Astrocyte of the spinal cord (primary cell): ENCODE measurements around the gene ZRANB1.
"Not testable (repeated sequence)": the region's sequence is repeated elsewhere in the genome, so short reads cannot be mapped to it uniquely, and the experiment has no call there.

Experiments used
- DNase-seq: peaks from one replicate; pipeline ENCODE4 v3.0.0; 2011; ENCODE audit warnings: low read depth, low spot score
- H3K4me3 ChIP-seq: 2 replicates; pipeline ENCODE4 v1.5.1; 2011; ENCODE audit warnings: low read depth, mild to moderate bottlenecking, low read length, moderate library complexity
- in situ Hi-C: cut with HindIII; loops from 2 replicates; pipeline ENCODE4 v1.10.0; 2017; ENCODE audit warnings: low sequenced_read_pairs
- TF ChIP-seq, protein P1 (sequence below): IDR thresholded peaks from 2 replicates; pipeline ENCODE4 v1.5.1; 2012; ENCODE audit warnings: low read depth, mild to moderate bottlenecking, low read length, inconsistent platforms

Gene ZRANB1

DNA sequence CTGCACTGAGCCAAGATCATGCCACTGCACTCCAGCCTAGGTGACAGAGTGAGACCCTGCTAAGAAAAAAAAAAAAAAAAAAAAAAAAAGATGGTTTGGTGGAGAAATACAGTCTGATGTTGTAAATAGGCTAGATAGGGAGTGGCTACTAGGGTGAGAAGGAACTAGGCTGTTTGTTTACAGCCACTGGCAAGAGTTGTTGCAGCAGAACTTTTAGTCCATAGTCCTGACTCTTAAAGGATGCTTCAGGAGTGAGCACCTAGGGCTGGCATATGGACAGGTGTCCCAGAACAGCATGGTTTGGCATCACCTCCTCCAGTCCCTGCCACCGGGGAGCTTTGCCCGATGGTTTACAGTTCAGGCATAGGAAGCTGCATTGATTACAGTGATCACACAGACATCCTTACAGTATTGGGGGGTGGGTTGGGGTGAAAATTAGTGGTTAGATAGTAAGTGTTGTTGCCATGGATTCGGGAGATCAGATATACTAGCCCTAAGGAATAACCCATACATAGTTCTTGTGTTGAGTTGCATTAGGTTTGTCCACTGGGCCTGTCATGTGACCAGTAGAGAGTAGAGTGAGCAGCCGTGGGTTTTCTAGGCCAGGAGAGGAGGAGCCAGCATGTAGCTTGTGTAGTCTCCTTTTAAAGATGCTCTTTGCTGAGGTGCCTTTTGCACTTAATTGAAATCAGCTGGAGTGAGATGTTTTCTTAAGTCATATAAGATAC is 35.9 kb downstream of the ZRANB1 start:
- no peak overlapping the region for H3K4me3 ChIP-seq
- DNase-seq: no peak
- in situ Hi-C loops: no loop called here
- TF ChIP-seq, protein P1, sequence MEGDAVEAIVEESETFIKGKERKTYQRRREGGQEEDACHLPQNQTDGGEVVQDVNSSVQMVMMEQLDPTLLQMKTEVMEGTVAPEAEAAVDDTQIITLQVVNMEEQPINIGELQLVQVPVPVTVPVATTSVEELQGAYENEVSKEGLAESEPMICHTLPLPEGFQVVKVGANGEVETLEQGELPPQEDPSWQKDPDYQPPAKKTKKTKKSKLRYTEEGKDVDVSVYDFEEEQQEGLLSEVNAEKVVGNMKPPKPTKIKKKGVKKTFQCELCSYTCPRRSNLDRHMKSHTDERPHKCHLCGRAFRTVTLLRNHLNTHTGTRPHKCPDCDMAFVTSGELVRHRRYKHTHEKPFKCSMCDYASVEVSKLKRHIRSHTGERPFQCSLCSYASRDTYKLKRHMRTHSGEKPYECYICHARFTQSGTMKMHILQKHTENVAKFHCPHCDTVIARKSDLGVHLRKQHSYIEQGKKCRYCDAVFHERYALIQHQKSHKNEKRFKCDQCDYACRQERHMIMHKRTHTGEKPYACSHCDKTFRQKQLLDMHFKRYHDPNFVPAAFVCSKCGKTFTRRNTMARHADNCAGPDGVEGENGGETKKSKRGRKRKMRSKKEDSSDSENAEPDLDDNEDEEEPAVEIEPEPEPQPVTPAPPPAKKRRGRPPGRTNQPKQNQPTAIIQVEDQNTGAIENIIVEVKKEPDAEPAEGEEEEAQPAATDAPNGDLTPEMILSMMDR: no peak

DNA sequence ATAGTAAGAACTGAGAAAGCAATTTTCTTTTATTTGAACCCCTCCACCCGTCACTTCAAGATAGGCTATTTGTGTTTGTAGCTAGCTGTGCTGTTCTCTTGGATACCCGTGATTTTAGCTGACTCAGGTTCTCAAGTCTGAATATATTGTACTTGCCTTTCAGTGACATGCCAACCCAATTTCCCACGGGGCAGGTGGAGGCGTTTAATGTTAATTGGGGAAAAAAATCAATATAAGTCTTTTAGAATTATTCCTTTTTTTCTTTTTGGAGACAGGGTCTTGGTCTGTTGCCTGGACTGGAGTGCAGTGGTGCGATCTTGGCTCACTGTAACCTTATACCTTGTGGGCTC is 36.4 kb downstream of the ZRANB1 start:
- DNase-seq: no peak
- TF ChIP-seq, protein P1: no peak
- in situ Hi-C loops: no loop called here
- H3K4me3 ChIP-seq: no peak overlapping the region

DNA sequence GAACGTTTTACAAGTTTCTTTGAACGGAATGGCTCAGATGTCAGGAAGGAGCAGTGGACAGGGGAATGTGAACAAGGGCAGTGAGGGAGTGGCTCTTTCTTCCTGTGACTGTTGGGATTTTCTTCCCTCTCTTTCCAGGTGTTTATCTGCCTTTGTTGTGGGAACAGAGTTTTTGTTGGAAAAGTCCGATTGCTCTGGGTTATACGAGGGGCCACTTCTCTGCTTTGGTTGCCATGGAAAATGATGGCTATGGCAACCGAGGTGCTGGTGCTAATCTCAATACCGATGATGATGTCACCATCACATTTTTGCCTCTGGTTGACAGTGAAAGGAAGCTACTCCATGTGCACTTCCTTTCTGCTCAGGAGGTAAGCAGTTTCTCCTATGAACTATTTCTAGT is 41.4 kb downstream of the ZRANB1 start:
- no peak overlapping the region for H3K4me3 ChIP-seq
- in situ Hi-C loops: no loop called here
- peak; percentile 32 for DNase-seq
- TF ChIP-seq, protein P1: no peak

DNA sequence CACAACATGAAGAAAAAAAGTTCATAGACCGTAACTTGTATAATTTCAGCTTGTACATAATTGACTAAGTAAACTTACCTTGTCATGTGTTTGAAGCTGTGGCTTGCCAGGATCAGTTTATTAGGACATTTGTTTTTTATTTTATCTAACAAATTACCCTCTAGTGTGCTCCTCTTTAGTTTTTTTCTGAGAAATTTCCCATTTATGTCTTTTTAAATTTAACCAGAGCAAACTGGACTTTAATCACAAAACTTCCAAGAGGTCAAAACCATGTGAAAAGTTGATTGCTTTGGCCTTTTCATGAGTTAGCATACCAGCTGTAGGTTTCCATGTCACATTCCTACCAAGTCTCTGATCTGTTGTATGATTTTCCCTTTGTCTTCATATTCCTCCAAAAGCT is 42.5 kb downstream of the ZRANB1 start:
- in situ Hi-C loops: no loop called here
- TF ChIP-seq, protein P1: no peak
- H3K4me3 ChIP-seq: no peak overlapping the region
- DNase-seq: no peak

DNA sequence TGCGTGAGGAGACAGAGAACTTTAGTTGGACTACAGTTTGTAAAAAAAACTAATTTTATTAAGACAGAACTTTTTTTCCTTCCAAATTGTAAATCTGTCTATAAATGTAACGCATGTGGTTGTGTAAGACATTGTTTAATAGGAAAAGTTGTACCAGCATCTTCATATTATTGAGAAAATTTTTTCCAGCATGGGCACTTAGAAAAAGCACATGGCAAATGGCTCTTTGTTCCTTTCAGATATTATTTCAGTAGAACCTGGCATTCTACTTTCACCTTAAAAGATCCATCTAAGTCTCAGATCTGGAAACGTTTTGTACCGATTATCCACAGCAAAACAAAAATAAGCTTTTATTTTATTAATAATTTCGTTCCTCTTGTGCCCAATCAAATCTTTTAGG is 43.2 kb downstream of the ZRANB1 start:
- in situ Hi-C loops: no loop called here
- H3K4me3 ChIP-seq: no peak overlapping the region
- DNase-seq: no peak
- TF ChIP-seq, protein P1: no peak

DNA sequence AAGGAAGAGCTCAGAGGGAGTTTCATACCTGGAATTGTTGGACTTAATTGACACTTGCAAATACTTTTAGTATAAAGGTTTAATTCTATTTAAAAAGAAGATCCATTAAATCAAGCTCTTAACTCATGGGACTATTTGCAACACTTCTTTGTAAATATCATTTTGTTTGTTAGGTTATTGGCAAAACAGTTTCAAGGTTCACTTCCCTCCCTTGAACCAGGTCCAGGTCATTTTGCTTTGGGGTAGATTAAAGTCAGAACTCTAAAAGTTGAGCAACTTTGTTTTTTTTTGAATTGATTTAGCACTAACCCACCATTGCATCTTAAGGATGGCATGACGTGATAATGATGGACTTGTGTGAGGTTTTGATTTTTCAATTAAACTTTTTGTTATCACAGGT is 45.9 kb downstream of the ZRANB1 start:
- TF ChIP-seq, protein P1: no peak

DNA sequence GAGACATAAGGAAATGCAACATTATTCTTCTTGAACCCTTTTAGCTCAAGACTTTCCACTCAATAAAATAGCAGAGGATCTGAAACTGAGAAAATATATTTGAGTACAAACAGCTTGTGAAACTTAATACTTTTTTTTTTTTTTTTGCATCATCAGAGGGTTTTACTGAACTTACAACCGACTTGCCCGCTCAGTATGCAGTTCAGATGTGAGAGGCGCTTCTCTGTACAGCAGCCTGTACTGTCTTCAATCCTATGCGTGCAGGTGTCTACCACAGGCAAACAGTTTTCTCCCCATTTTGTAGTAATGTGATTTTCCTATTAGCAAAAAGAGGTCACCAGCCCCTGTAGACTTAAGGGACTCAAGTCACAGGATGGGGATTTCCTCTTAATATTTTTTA is 46.8 kb downstream of the ZRANB1 start:
- in situ Hi-C loops: not testable (repeated sequence)

More for the DNA sequence above, 45.9 kb downstream of the ZRANB1 start:
- H3K4me3 ChIP-seq: no peak overlapping the region
- in situ Hi-C loops: no loop called here
- no peak for DNase-seq

More for the DNA sequence above, 46.8 kb downstream of the ZRANB1 start:
- H3K4me3 ChIP-seq, DNase-seq: not testable (repeated sequence)
